Right atrium auricular region (tissue), 2 donors: ENCODE data around the gene CCDC181. TPM values are rescaled to one million over a fixed set of nuclear protein-coding genes. Genes with fewer than 3 reads are reported as not detected.

ENCODE experiments used
- DNase-seq: peaks from one replicate; pipeline ENCODE4 v3.0.0-alpha.2; 2019; ENCODE audit warnings: low spot score
- H3K27ac ChIP-seq, 2 donors: fragments of 200-600 bp; sonication (generic); 1 replicate in 1 of 2; 2 replicates in 1 of 2; pipeline ENCODE4 v1.5.1; 2016 to 2019
- H3K27me3 ChIP-seq, 2 donors: fragments of 200-600 bp; sonication (generic); one replicate each; pipeline versions ENCODE4 v1.5.1 to v1.6.0; 2017 to 2019
- H3K36me3 ChIP-seq: fragments of 200-600 bp; sonication (generic); one replicate; pipeline ENCODE4 v1.5.1; 2016
- H3K4me1 ChIP-seq, 2 donors: fragments of 200-600 bp; sonication (generic); one replicate each; pipeline versions ENCODE4 v1.5.1 to v1.6.0; 2017 to 2019
- H3K4me3 ChIP-seq, 2 donors: fragments of 200-600 bp; sonication (generic); 1 replicate in 1 of 2; 2 replicates in 1 of 2; pipeline ENCODE4 v1.5.1; 2017 to 2019; ENCODE audit warnings: mild to moderate bottlenecking in 1 of 2, moderate library complexity in 1 of 2
- H3K9me3 ChIP-seq, 2 donors: fragments of 200-600 bp; sonication (generic); one replicate each; pipeline ENCODE4 v1.5.1; 2019
- total RNA-seq, 2 donors: library from RNA; depleted of rRNA; stranded (reverse); fragments of >200 nt; gene quantifications; one replicate each; pipeline ENCODE4 v1.1.0, GENCODE V29; 2016
- TF ChIP-seq, protein P1 (sequence below), 2 donors: fragments of 200-600 bp; sonication (generic); IDR thresholded peaks; one replicate each; pipeline ENCODE4 v1.5.1; 2019; ENCODE audit warnings: antibody characterized with exemption in 2 of 2

The CCDC181 gene
- 1 to 10 TPM in 1 of 2 donors, under 1 TPM in 1; 0.37 to 1.9 TPM for total RNA-seq

- Histone ChIP-seq H3K36me3 (no peaks in the 10 kb centered on the region), H3K27me3 (no peaks in the 10 kb centered on the region), H3K27ac (peak within 1 kb of the TSS in 1 of 2 donors; percentile 5), H3K4me1 (no peaks in the 10 kb centered on the region), H3K9me3 (no peaks in the 10 kb centered on the region), H3K4me3 (peak within 1 kb of the TSS; percentile 53 to 57)
- TF ChIP-seq, protein P1, sequence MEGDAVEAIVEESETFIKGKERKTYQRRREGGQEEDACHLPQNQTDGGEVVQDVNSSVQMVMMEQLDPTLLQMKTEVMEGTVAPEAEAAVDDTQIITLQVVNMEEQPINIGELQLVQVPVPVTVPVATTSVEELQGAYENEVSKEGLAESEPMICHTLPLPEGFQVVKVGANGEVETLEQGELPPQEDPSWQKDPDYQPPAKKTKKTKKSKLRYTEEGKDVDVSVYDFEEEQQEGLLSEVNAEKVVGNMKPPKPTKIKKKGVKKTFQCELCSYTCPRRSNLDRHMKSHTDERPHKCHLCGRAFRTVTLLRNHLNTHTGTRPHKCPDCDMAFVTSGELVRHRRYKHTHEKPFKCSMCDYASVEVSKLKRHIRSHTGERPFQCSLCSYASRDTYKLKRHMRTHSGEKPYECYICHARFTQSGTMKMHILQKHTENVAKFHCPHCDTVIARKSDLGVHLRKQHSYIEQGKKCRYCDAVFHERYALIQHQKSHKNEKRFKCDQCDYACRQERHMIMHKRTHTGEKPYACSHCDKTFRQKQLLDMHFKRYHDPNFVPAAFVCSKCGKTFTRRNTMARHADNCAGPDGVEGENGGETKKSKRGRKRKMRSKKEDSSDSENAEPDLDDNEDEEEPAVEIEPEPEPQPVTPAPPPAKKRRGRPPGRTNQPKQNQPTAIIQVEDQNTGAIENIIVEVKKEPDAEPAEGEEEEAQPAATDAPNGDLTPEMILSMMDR (IDR thresholded peaks at IDR 0.05), result no peak
- DNase-seq, result no peak
Observed at GRCh38 chr1:169427081-169427641, at the start of gene CCDC181. CCDC181 (minus strand) TSS chr1:169427474; CDS start chr1:169424927, 2,547 bp downstream.

GRCh38 chr1:169475806-169476387 is 48.6 kb upstream of the CCDC181 start:
- Histone ChIP-seq H3K4me3 (no peak overlapping the region), H3K36me3 (peaks cover 22% of the 10 kb centered on the region), H3K27me3 (no peaks in the 10 kb centered on the region), H3K4me1 (peaks cover 0 to 4% of the 10 kb centered on the region in 2 donors), H3K27ac (no peak overlapping the region), H3K9me3 (no peaks in the 10 kb centered on the region)
- no peak for DNase-seq
- TF ChIP-seq, protein P1 (IDR thresholded peaks at IDR 0.05), result no peak

DNA sequence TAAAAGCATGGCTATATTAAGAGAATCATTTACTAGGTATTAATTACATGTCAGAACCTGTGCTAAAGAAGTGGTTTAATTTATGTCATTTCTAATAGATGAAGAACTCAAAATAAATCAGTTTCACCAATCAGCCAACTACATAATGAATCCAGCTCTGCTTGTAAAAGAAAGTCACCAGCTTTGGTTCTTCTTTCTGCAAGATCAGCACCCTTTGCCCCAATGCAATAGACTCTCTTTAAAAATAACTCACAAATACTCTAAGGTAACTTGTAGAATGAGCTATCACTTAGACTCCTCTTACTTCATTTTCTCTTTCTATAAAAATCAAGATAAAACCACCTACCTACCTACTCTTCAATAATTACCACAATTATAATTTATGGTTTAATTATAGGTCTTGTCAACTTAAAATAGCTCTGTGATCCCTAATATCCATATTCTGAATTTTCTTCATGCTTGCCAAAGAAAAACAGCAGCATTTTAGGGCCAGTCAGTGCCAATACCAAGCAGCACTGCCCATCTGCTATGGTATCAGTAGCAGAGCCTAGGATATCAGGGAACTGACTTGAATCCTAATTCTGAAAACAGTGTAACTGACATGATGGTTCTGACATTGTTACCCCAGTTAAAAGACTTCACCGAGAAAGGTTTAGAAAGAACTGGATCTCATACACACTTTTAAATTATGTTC is 47.2 kb upstream of the CCDC181 start:
- no peak for DNase-seq
- Histone ChIP-seq H3K9me3 (no peaks in the 10 kb centered on the region), H3K4me1 (no peaks in the 10 kb centered on the region), H3K27me3 (no peaks in the 10 kb centered on the region), H3K27ac (no peak overlapping the region), H3K36me3 (peaks cover 22% of the 10 kb centered on the region), H3K4me3 (no peak overlapping the region)
- TF ChIP-seq, protein P1 (IDR thresholded peaks at IDR 0.05), result no peak

GRCh38 chr1:169473347-169473746 is 46.1 kb upstream of the CCDC181 start:
- Histone ChIP-seq H3K9me3 (no peaks in the 10 kb centered on the region), H3K4me1 (no peaks in the 10 kb centered on the region), H3K27ac (no peak overlapping the region), H3K36me3 (peaks cover 22% of the 10 kb centered on the region), H3K4me3 (no peak overlapping the region), H3K27me3 (no peaks in the 10 kb centered on the region)
- TF ChIP-seq, protein P1 (IDR thresholded peaks at IDR 0.05), result no peak
- no peak for DNase-seq

DNA sequence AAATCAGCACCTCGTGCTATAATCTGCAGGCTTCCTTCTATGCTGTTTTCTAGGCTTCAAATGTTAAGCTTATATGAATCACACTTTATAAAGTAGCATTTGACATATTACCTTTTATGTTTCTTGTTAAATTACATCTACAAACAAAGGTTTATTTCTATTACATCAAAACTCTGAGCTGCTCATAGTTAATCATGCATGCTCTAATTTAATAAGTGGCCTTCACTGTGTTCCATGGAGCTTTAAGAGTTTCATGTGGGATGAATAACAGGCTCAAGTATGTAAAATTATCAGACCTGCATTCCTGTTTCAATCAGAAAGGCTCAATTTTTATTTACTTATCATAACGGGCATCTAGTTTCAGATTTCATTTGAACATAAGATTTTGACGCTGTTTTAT is 45.5 kb upstream of the CCDC181 start:
- no peaks in the 10 kb centered on the region for H3K9me3 ChIP-seq
- DNase-seq, result no peak
- no peaks in the 10 kb centered on the region for H3K27me3 ChIP-seq
- TF ChIP-seq, protein P1 (IDR thresholded peaks at IDR 0.05), result no peak
- no peak overlapping the region for H3K4me3 ChIP-seq
- H3K27ac ChIP-seq, result no peak overlapping the region
- H3K36me3 ChIP-seq, result peaks cover 26% of the 10 kb centered on the region
- H3K4me1 ChIP-seq, result no peaks in the 10 kb centered on the region
